GM12865 (cell line): ENCODE data around the gene RPL11.

Experiments used
- DNase-seq: peaks from one replicate; pipeline ENCODE4 v3.0.0; 2010; ENCODE audit warnings: low read depth
- H3K4me3 ChIP-seq: 2 replicates; pipeline ENCODE4 v1.5.1; 2011; ENCODE audit warnings: mild to moderate bottlenecking, low read depth, low read length, control low read depth
- CTCF ChIP-seq: IDR thresholded peaks from 2 replicates; pipeline ENCODE4 v1.5.1; 2011; ENCODE audit warnings: low read length, control low read depth, low read depth, inconsistent platforms; ENCODE audit not compliant: insufficient read depth; ENCODE audit errors: missing control alignments

The RPL11 gene

DNA sequence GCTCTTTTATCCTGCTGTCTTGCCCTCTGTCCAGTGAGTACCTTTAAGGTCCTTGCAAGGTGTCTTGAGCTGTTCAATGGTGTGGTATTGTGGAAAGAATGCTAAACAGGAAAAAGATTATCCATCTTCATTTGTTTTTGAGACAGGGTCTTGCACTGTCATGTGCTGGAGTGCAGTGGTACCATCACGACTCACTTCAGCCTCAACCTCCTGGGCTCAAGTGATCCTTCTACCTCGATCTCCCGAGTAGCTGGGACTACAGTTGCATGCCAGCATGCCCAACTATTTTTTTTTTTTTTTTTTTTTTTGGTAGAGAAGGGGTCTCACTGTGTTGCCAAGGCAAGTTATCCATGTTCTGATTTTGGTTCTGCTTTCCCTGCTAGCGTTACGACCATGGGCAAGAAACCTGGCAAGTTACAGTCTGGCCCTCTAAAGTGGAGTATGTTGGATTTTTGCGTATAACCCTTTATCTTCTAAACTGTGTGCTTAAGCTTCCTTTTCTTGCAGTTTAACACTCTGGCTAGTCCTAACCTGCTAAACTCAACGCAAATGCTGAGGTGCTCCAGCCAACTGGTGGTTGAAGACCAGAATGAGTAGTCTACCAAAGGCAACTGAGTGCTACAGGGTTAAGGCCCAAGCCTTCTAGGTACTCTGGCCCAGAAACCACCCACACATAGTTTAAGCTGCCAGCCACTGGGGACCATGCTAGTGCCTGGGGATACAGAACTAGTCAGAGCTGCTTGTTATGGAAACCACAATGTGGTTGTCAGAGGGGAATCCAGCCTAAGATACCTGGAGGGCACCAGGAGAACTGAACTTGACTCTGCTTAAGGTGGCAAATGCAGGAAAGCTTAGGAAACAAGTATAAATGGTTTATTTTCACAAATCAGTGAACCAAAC lies 7.9 kb downstream of the RPL11 start:
- H3K4me3 ChIP-seq, result no peak overlapping the region
- peak; percentile 52 for DNase-seq
- TF ChIP-seq CTCF, result no peak

DNA sequence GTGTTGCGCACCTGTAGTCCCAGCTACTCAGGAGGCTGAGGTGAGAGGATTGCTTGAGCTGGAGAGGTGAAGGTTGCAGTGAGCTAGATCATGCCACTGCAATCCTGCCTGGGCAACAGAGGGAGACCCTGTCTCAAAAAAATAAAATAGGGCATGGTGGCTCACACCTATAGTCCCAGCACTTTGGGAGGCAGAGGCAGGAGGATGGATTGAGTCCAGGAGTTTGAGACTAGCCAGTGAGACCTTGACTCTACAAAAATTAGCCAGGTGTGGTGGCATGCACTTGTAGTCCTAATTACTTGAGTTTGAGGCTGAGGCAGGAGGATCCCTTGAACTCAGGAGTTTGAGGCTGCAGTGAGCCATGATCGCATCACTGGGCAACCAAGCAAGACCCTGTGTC lies 9.7 kb downstream of the RPL11 start:
- DNase-seq, result no peak
- TF ChIP-seq CTCF, result no peak
- no peak overlapping the region for H3K4me3 ChIP-seq

DNA sequence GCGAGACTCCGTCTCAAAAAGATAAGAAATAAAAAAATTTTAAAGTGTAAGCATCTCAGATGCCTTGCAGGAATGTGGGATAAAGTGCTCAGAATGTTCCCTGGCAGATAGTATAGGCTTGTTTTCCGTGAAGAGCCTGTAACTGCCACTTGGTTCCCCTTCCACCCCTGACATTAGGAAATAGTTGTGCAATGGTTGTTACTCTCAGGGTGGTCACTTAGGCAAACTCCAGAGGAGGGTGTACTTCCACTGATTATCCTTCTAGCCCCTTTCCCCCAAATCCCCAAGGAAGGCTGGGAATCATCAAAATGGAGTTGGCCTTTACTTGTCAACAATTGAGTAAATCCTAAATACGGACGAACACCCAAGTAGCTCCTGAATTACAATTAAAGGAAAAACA lies 10.4 kb downstream of the RPL11 start:
- no peak for DNase-seq
- no peak overlapping the region for H3K4me3 ChIP-seq
- no peak for TF ChIP-seq CTCF

DNA sequence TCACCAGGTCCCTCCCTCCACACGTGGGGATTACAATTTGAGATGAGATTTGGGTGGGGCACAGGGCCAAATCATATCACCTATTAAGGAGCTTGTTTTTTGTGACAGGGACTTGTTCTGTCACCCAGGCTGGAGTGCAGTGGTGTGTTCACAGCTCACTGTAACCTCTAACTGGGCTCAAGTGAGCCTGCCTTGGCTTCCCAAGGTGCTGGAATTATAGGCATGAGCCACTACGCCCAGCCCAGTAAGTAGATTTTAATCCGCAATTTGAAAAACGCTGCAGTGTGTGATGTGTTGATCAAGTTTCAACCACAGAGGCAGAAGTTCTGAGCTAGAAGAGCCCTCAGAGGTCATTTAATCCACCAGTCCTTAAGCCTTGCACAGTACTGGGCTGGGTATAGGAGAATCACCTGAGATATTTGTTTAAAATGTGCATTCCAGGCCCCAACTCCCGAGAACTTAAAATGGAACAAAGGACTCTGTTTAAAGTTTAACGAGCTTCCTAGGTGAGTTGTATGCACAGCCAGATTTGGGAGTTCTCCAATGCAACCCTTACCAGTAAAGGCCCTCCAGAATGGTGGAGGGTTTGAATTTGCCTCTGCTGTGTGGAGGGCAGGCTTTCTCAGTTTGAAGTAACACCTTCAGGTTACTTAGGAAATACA lies 13.4 kb downstream of the RPL11 start:
- no peak for DNase-seq
- no peak for TF ChIP-seq CTCF
- H3K4me3 ChIP-seq, result no peak overlapping the region

GRCh38 chr1:23709229-23709628 lies 17.6 kb downstream of the RPL11 start:
- no peak overlapping the region for H3K4me3 ChIP-seq
- no peak for DNase-seq
- no peak for TF ChIP-seq CTCF

DNA sequence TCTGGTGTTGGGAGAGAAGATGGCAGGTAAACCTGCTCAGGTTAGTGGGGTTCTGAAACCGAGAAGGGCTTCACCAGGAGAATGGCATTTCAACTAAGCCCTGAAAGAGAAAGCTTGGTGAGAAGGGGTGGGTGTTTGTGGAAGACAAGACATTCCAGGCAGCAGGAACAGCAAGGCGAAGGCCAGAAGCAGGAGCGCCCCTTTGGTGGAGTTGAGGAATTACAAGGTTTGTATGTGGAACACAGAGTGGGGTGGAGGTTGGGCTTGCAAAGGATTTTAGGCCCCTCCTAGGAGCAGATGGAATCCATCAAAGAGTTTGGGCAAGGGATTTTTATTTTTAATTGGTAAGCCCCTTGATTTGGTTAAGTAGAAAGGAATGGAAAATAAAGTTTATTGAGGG lies 26.9 kb downstream of the RPL11 start:
- H3K4me3 ChIP-seq, result no peak overlapping the region
- DNase-seq, result peak; percentile 71
- TF ChIP-seq CTCF, result peak; percentile 63
